SK-N-SH treated with all-trans-retinoic acid at 6 μM for 48 hours (cell line): ENCODE results near the gene CSNK2B.

ENCODE experiments used
- ATAC-seq: fragments of 200-7000 bp; cut with Tn5 transposase; 3 replicates; pipeline ENCODE4 v1.9.1; 2020; ENCODE audit warnings: mild to moderate bottlenecking, moderate library complexity
- ARNTL ChIP-seq: fragments of 450-650 bp; formaldehyde crosslinking; IDR thresholded peaks from 2 replicates; pipeline ENCODE4 v1.5.0; 2020; ENCODE audit warnings: low read depth, mild to moderate bottlenecking, moderate library complexity, borderline replicate concordance
- BACH2 ChIP-seq: fragments of 250-450 bp; sonication (Bioruptor Pico); IDR thresholded peaks from 2 replicates; pipeline ENCODE4 v1.9.0; 2021; ENCODE audit warnings: mild to moderate bottlenecking, borderline replicate concordance
- CSDC2 ChIP-seq: fragments of 250-450 bp; sonication (Bioruptor Pico); IDR thresholded peaks from 2 replicates; pipeline ENCODE4 v1.5.0; 2020; ENCODE audit warnings: mild to moderate bottlenecking, moderate library complexity
- CSRNP3 ChIP-seq: fragments of 250-450 bp; sonication (Bioruptor Pico); IDR thresholded peaks from 2 replicates; pipeline ENCODE4 v1.5.1; 2021; ENCODE audit warnings: mild to moderate bottlenecking, moderate library complexity
- ESRRG ChIP-seq: fragments of 250-450 bp; sonication (Bioruptor Pico); IDR thresholded peaks from 2 replicates; pipeline ENCODE4 v1.6.1; 2021; ENCODE audit warnings: mild to moderate bottlenecking
- ISL1 ChIP-seq: fragments of 250-450 bp; sonication (Bioruptor Pico); IDR thresholded peaks from 2 replicates; pipeline ENCODE4 v2.1.2; 2022; ENCODE audit warnings: mild to moderate bottlenecking, moderate library complexity
- OSR1 ChIP-seq: fragments of 250-450 bp; sonication (Bioruptor Pico); IDR thresholded peaks from 2 replicates; pipeline ENCODE4 v1.8.0; 2022; ENCODE audit warnings: moderate library complexity, mild to moderate bottlenecking, inconsistent platforms
- PATZ1 ChIP-seq: fragments of 250-450 bp; sonication (Bioruptor Pico); IDR thresholded peaks from 2 replicates; pipeline ENCODE4 v1.8.0; 2020; ENCODE audit warnings: mild to moderate bottlenecking, moderate library complexity, borderline replicate concordance
- POU6F1 ChIP-seq: fragments of 250-450 bp; sonication (Bioruptor Pico); IDR thresholded peaks from 2 replicates; pipeline ENCODE4 v1.8.0; 2021; ENCODE audit warnings: low read depth, mild to moderate bottlenecking, moderate library complexity, borderline replicate concordance
- PPARA ChIP-seq: fragments of 250-450 bp; sonication (Bioruptor Pico); IDR thresholded peaks from 2 replicates; pipeline ENCODE4 v1.5.0; 2020; ENCODE audit warnings: mild to moderate bottlenecking, borderline replicate concordance
- RARB ChIP-seq: fragments of 250-450 bp; sonication (Bioruptor Pico); IDR thresholded peaks from 2 replicates; pipeline ENCODE4 v1.8.0; 2021; ENCODE audit warnings: mild to moderate bottlenecking, moderate library complexity
- SNAI2 ChIP-seq: fragments of 250-450 bp; sonication (Bioruptor Pico); IDR thresholded peaks from 2 replicates; pipeline ENCODE4 v1.5.0; 2020; ENCODE audit warnings: mild to moderate bottlenecking, moderate library complexity
- TCF4 ChIP-seq: fragments of 250-450 bp; sonication (Bioruptor Pico); IDR thresholded peaks from 2 replicates; pipeline ENCODE4 v1.8.0; 2021; ENCODE audit warnings: mild to moderate bottlenecking, moderate library complexity, borderline replicate concordance
- TOX ChIP-seq: fragments of 250-450 bp; sonication (Bioruptor Pico); IDR thresholded peaks from 2 replicates; pipeline ENCODE4 v1.8.0; 2021; ENCODE audit warnings: mild to moderate bottlenecking, moderate library complexity, borderline replicate concordance
- ZC3H10 ChIP-seq: fragments of 250-450 bp; sonication (Bioruptor Pico); IDR thresholded peaks from 2 replicates; pipeline ENCODE4 v1.5.1; 2021; ENCODE audit warnings: mild to moderate bottlenecking, moderate library complexity
- ZFP3 ChIP-seq: fragments of 250-450 bp; sonication (Bioruptor Pico); IDR thresholded peaks from 2 replicates; pipeline ENCODE4 v1.5.0; 2020; ENCODE audit warnings: mild to moderate bottlenecking, moderate library complexity
- ZFP30 ChIP-seq: fragments of 450-650 bp; formaldehyde crosslinking; IDR thresholded peaks from 2 replicates; pipeline ENCODE4 v1.5.0; 2022; ENCODE audit warnings: mild to moderate bottlenecking, moderate library complexity
- ZNF565 ChIP-seq: fragments of 450-650 bp; formaldehyde crosslinking; conservative IDR thresholded peaks from 2 replicates; pipeline ENCODE4 v1.5.0; 2020; ENCODE audit warnings: low read depth, mild to moderate bottlenecking, moderate library complexity
- ZNF70 ChIP-seq: fragments of 450-650 bp; formaldehyde crosslinking; IDR thresholded peaks from 2 replicates; pipeline ENCODE4 v1.5.0; 2020; ENCODE audit warnings: mild to moderate bottlenecking, moderate library complexity
- ZNF8 ChIP-seq: fragments of 450-650 bp; formaldehyde crosslinking; IDR thresholded peaks from 2 replicates; pipeline ENCODE4 v1.5.0; 2020; ENCODE audit warnings: mild to moderate bottlenecking, moderate library complexity

Gene CSNK2B

GRCh38 chr6:31700740-31701401, 35.0 kb downstream of the CSNK2B start:
- no peak for ATAC-seq
- no peak for TF ChIP-seq BACH2 (CRISPR knock-in tag)
- no peak for TF ChIP-seq ARNTL
- no peak for TF ChIP-seq PPARA (CRISPR knock-in tag)
- TF ChIP-seq RARB (CRISPR knock-in tag) = no peak
- no peak for TF ChIP-seq ZFP3 (CRISPR knock-in tag)

- ATAC-seq = peak; percentile 3; the same call in 1 of the 3 replicates
- TF ChIP-seq ZNF70 (CRISPR knock-in tag) = no peak
- TF ChIP-seq TCF4 (CRISPR knock-in tag) = no peak
- TF ChIP-seq ZFP30 = no peak
- no peak for TF ChIP-seq POU6F1
- TF ChIP-seq SNAI2 = no peak
- TF ChIP-seq CSRNP3 (CRISPR knock-in tag) = no peak
- no peak for TF ChIP-seq ZFP3 (CRISPR knock-in tag)
- TF ChIP-seq ZNF565 (CRISPR knock-in tag) = no peak
- TF ChIP-seq PPARA (CRISPR knock-in tag) = no peak
Observed at GRCh38 chr6:31701666-31702404, 36.0 kb downstream of the CSNK2B start.

- peak; percentile 45 for ATAC-seq
Observed at GRCh38 chr6:31702405-31702818, 36.5 kb downstream of the CSNK2B start.

More at GRCh38 chr6:31702405-31702818, 36.5 kb downstream of the CSNK2B start:
- no peak for TF ChIP-seq ESRRG (CRISPR knock-in tag)
- no peak for TF ChIP-seq ZC3H10 (CRISPR knock-in tag)
- TF ChIP-seq PATZ1 (CRISPR knock-in tag) = no peak
- no peak for TF ChIP-seq TCF4 (CRISPR knock-in tag)
- TF ChIP-seq POU6F1 = no peak
- no peak for TF ChIP-seq ZFP3 (CRISPR knock-in tag)
- TF ChIP-seq BACH2 (CRISPR knock-in tag) = no peak
- TF ChIP-seq ISL1 (CRISPR knock-in tag) = no peak
- TF ChIP-seq ARNTL = no peak
- TF ChIP-seq CSDC2 = no peak
- no peak for TF ChIP-seq OSR1
- TF ChIP-seq PPARA (CRISPR knock-in tag) = no peak
- no peak for TF ChIP-seq ZNF565 (CRISPR knock-in tag)
- no peak for TF ChIP-seq ZNF8 (CRISPR knock-in tag)
- TF ChIP-seq TOX (CRISPR knock-in tag) = no peak
- TF ChIP-seq, all 23 proteins: peak for 0
